NCI-H446 (cell line): ENCODE results near the gene MCCC1.

Source experiments
- DNase-seq, 2 experiments: peaks; one replicate each; lab custom pipeline; 2025; lab: John Stamatoyannopoulos, UW

The MCCC1 gene

DNA sequence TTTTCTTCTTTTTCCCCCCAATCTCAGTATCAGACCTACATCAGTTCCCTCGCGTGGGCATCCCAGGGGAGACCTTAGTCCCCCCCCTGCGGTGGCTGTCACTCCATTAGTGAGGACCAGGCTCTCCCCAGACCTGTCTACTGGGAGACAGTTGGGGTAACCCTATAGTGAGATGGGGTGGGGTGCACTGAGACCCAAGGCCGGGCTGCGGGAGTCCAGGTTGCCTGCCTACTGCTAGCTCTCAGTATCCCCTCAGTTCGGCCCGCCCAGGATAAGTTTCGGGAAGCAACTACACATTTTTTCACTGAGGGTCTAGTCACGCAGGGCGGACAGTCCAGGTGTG is 118.3 kb downstream of the MCCC1 start:
- DNase-seq: no peak

DNA sequence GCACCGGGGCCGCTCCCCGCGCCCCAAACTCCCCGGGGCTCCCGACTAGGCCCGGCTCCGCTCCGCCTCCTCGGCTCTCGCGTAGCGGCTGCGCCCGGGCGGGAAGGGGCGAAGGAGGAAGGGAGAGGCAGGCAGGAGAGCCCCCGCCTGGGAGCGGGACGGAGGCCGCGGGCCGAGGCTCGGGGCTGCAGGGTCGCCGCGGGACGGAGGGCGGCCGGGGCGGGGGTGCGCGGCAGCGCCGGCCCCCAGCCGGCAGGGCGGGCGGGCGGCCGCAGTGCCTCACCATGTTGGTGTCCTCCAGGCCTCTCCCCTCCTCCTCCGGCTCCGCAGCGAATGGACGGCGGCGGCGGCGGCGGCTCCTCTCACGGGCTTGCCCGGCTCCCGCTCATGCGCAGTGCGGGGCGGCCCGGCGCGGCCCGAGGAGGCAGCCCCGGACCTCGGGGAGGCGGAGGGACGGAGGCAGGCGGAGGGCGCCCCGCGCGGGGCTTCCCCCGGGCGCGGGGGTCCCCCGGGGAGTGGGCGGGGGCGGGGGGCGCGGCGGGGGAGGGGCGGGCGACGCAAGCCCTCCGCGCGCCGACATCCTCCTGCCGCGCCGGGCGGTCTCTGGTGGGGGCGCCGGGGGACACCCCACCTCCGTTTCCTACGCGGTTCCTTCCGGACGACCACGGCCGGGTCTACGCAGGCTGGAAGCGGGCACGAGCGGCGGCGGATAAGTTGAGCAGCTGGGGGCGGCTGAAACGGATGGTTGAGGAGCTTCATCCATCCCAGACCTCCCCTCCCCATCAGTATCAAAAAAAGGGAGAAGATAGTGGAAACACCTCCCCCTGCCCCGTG is 118.9 kb downstream of the MCCC1 start, which contains the start of gene DCUN1D1:
Gene DCUN1D1, minus strand, starts transcription at position 335 of the 834 bp plus-strand sequence. Its CDS starts 49 bp downstream, at position 286.
- peak; percentile 73 to 89 for DNase-seq

DNA sequence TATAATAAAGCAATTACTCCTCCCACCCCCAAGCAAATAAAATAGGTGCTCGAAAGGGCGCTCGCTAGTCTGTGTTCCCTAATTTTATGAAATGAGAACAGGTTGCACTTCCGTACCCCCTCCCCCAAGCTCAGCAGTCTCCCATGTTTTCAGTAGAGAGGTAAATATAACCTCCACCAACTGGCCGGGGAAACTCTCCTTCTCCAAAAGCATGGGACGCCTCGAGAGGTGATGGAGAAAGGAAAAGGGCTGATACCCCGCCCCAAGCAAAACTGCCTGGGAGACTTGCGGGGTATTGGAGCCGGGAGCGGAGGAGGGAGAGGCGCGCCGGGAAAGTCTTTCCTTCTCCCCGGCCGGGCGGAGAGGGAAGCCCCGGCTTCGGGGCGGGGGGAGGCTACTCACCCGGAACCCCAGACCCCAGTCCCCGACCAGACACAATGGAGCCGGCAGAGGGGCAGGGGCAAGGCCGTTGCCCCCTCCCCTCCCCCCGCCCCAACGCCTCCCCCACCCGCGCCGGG is 119.6 kb downstream of the MCCC1 start:
- DNase-seq: peak in 1 of 2 experiments; percentile 25

DNA sequence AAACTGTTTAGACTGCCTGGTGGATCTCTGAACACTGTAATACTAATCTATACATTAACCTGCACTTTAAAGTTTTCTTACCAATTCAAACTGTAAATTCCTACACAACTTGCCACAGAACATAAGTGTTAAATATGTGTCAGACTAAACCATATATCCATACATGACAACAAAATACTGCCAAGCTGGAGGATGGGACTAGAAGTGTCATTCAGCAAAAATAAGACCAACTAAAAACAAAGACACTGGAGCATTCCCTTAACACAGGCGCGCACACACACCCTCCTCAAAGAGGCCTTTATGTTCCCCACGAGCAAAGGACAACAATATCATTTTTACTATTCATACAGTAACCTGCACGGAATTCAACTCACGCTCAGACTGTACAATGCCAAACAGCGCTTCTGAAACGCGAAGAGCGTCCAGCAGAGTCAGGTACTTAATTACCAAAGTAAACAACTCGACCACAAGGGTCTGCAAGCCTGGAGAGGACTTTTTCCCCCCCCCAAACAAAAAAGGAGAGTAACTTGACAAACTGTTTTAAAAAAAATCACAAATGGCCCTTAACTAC is 120.1 kb downstream of the MCCC1 start:
- DNase-seq: no peak

DNA sequence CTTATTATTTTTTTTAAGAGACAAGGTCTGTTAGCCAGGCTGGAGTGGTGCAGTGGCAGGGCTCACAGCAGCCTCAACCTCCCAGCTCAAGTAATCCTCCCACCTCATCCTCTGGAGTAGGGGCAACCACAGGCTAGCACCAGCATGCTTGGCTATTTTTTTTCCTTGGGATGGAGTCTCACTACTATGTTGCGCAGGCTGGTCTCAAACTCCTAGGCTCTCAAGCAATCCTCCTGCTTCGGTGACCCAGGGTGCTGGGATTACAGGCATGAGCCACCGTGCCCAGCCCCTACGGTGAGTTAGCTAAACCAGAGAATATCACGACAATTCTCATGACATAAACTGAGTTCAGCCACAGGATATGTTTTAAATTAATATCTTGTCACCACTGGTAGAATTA is 120.9 kb downstream of the MCCC1 start:
- DNase-seq: no peak

DNA sequence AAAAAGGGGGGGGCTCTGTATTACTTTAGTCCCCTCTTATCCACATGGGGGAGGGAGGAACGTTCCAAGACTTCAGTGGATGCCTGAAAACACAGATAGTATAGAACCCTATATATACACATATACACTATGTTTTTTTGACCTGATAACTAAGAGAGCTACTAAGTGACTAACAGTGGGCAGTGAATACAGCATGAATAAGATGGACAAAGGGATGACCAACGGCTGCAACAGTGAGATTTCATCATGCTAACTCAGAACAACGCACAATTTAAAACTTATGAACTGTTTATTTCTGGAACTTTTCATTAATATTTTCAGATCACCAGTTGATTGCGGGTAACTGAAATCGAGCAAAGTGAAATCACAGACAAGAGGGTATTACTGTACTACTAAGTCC is 126.2 kb downstream of the MCCC1 start:
- DNase-seq: no peak

DNA sequence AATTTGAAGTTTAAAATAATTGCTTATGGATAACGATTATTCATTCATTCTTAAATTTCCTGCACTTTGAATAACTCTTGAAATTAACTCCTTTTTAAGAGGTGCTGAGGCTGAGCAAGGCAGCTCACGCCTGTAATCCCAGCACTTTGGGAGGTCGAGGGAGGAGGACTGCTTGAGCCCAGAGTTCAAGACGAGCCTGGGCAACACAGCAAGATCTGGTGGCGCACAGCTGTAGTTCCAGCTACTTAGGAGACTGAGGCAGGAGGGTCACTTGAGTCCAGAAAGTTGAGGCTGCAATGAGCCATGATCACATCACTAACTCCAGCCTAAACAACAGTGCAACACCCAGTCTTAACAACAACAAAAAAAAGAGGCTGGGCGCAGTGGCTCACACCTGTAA is 126.9 kb downstream of the MCCC1 start:
- DNase-seq: no peak

DNA sequence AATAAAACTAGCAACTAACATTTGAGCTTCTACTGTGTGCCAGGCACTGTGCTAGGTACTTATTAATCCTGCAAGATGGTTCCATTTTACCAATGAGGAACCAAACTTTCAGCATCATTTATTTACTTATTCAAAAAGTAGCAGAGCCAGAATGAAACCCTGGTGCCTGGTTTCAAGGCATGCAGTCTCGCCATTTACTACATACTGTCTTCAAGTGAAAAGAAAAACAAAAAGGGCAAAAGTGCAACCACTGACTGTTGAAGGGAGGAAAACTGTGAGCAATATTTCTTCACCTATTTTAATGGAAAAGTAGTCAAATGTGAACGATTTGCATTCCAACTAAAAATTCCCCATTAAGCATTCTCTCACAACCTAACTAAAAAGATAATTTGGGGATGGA is 127.7 kb downstream of the MCCC1 start:
- DNase-seq: no peak

DNA sequence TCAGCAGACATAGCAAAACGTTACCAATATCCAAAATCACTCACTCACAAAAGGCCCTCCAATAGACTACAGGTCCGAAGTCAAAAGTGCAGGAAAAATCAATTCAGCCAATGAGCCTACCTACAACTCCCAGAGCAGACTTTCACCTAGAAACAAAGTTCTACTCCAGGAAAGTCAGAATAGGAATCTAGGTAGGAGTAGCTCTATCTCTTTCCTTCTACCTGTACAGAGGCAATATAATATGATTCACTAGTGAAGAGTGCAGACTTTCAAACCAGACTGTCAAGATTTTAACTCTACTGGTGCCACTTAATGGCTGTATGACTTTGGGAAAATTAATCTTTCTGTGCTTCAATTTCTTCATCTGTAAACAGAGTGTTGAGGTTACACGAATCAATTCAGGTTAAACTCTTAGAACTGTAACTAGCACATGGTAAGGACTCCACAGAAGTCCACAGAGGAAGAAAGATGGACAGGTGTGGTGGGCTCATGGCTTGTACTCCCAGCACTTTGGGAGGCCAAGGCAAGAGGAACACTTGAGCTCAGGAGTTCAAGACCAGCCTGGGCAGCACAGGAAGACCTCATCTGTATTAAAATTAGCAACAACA is 128.4 kb downstream of the MCCC1 start:
- DNase-seq: no peak

DNA sequence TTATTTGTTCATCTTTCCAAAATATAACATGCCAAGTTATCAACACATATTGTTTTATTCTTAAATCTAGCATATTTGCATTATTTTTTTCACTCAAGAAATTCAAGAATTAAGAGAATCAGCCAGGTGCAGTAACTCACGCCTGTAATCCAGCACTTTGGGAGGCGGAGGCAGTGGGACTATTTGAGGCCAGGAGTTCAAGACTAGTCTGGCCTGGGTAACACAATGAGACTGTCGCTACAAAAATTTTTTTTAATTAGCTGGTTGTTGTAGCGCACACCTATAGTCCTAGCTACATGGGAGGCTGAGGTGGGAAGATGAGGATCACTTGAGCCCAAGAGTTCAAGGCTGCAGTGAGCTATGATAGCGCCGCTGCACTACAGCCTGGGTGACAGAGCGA is 129.4 kb downstream of the MCCC1 start:
- DNase-seq: no peak

DNA sequence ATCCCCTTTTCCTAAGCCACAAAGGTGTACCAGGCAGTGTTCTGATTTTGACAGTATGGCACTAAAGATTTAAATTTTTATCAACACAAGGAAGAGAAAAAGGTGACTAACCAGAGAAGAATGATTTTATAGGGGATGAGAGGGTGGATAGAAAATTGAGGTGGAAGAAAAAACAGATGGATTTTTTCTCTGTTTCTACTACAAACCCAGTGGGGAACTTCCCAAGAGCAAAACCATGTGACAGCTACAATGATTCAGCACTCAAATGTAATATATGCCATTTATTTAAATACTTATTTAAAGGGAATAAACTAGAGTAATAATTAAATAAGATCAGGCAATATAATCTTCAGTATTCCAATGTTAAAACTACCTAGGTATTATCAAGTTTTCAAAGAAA is 130.0 kb downstream of the MCCC1 start:
- no peak for DNase-seq

DNA sequence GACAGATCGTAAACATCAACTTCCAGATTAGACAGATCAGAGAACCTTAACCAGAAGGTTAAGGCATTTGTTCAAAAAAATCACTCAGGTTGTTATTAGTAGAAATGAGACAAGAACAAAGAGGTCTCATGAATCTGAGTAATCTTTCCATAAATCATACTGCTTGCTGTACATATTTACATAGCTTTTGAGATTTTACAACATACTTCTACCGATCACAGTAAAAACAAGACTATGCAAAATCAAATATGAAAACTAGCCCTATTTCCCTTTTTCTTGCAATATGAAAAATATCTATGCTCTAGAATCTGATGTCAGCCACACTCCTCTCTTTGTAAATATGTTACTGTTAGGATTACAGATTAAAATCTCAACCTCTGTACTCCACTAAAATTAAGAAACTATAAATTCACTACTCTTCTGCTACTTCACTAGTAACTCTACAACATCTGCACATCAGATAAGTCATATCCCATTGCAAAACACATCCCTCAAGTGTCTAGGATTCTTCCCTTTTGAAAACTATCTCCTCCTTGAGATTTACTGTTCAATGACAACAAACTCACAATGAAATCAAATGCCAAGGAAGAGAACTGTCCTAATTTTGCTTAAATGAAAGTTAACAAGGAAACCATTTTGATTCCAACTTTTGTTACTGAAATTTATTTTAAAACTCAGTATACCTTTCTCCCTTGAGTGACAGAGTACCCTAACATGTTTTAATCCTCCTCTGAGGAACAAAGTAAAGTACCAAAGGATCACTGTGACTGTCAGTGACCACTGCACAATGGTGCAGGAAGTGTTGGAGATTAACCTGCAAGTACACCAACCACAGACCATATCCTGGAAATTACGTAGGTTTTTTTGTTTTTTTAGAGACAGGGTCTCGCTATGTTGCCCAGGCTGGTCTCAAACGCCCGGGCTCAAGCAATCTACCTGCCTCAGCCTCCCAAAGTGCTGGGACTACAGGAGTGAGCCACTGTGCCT is 131.8 kb downstream of the MCCC1 start:
- DNase-seq: no peak

DNA sequence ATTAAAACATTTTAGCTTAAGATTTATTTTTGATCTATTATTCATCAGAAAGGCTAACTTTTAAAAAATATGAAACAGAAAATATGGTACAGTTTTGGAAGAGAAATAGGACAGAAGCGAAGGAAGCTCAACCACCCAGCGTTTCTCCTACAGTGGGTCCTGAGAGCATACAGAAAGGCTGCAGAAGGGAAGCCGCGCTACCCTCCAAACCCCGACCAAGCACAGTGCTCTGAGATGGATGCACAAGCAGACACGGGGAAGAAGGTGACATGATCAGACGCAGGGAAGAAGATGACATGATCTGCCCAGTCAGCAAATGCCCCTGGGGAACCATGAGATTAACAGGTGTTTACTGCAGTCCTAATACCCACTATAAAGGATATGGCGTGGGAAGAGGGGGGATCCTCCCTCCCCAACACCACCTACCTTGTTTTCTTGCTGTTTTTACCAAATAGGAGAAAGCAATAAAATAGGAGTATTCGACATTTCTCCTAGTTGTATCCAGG is 133.4 kb downstream of the MCCC1 start:
- DNase-seq: no peak
